Measurements from ENCODE around the gene CACNA1C. TPM values are rescaled to one million over a fixed set of nuclear protein-coding genes. Genes with fewer than 3 reads are reported as not detected.

Gene CACNA1C
- total RNA-seq, 2 experiments from 2014 or later = 0.05 to 0.08 TPM

DNA sequence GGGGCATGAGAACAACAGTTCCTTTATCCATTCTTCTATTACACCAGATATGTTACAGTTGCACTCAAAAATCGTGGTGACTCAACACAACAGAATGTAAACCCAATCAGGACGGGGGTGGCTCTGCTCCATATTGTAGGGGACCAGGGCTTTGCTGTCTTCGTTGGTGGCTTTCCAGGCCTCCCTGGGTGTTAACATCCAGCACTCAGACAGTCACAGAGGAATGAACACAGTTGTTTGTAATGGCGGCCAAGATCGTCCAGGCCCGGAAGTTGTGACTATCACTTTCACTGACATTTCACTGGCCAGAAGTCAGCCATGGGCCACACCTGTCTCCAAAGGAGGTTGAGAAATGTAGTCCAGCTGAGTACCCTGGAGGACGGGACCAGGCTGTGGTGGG lies 204.1 kb downstream of the CACNA1C start:
- no peak overlapping the region for H3K4me3 Mint-ChIP-seq
- no peaks in the 10 kb centered on the region for H3K9me3 ChIP-seq (ENCODE audit: control insufficient read depth in 1 of 2, insufficient read depth in 1 of 2, low read length in 2 of 2)
- H3K27ac ChIP-seq (ENCODE audit: low read depth in 1 of 2, low read length in 2 of 2) = no peak overlapping the region
- no peaks in the 10 kb centered on the region for H3K27me3 Mint-ChIP-seq
- ChIA-PET POLR2A (no interaction called here), CTCF (no interaction called here)
- peaks cover 6% of the 10 kb centered on the region for H3K4me1 Mint-ChIP-seq (ENCODE audit: low read depth)
- peaks cover 3% of the 10 kb centered on the region for H3K4me1 ChIP-seq (ENCODE audit: insufficient read depth, low read length)
- H3K27ac Mint-ChIP-seq = no peak overlapping the region
- no peaks in the 10 kb centered on the region for H3K27me3 ChIP-seq (ENCODE audit: control insufficient read depth in 1 of 2, insufficient read depth in 2 of 2, low read length in 2 of 2)
- H3K9me3 Mint-ChIP-seq = no peaks in the 10 kb centered on the region
- intact Hi-C loops (cut with DNase I, micrococcal nuclease) = no loop called here
- DNase-seq (no peak), ATAC-seq (ENCODE audit: poor library complexity) (no peak)
- no peaks in the 10 kb centered on the region for H3K36me3 Mint-ChIP-seq (ENCODE audit: low read depth)
- H3K36me3 ChIP-seq (ENCODE audit: insufficient read depth, low read length) = no peaks in the 10 kb centered on the region
- TF ChIP-seq, protein P1, sequence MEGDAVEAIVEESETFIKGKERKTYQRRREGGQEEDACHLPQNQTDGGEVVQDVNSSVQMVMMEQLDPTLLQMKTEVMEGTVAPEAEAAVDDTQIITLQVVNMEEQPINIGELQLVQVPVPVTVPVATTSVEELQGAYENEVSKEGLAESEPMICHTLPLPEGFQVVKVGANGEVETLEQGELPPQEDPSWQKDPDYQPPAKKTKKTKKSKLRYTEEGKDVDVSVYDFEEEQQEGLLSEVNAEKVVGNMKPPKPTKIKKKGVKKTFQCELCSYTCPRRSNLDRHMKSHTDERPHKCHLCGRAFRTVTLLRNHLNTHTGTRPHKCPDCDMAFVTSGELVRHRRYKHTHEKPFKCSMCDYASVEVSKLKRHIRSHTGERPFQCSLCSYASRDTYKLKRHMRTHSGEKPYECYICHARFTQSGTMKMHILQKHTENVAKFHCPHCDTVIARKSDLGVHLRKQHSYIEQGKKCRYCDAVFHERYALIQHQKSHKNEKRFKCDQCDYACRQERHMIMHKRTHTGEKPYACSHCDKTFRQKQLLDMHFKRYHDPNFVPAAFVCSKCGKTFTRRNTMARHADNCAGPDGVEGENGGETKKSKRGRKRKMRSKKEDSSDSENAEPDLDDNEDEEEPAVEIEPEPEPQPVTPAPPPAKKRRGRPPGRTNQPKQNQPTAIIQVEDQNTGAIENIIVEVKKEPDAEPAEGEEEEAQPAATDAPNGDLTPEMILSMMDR (IDR thresholded peaks at IDR 0.05) = no peak
- H3K4me3 ChIP-seq (ENCODE audit: low read length) = no peak overlapping the region

DNA sequence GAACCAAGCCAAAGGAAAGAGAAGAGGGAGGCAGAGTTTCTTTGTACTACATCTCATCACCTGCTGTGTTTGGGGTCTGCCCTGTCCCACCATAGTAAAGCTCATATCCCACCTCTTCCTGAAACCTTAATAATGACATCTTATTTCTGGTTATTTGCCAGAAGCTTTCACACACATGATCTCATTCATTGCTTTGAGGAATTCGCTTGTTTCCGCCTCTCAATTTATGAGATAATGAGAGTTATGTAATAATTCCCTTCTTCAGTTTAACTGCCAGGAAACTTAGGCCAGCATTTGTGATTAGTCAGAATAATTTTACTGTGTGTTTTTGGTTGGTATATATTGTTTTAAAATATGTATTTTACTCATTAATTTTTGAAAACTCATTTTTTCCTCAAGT lies 205.2 kb downstream of the CACNA1C start:
- Histone ChIP-seq H3K4me1 (ENCODE audit: insufficient read depth, low read length) (peaks cover 3% of the 10 kb centered on the region), H3K27me3 (ENCODE audit: control insufficient read depth in 1 of 2, insufficient read depth in 2 of 2, low read length in 2 of 2) (no peaks in the 10 kb centered on the region), H3K27ac (ENCODE audit: low read depth in 1 of 2, low read length in 2 of 2) (no peak overlapping the region), H3K36me3 (ENCODE audit: insufficient read depth, low read length) (no peaks in the 10 kb centered on the region), H3K9me3 (ENCODE audit: control insufficient read depth in 1 of 2, insufficient read depth in 1 of 2, low read length in 2 of 2) (no peaks in the 10 kb centered on the region), H3K4me3 (ENCODE audit: low read length) (no peak overlapping the region)
- ATAC-seq (ENCODE audit: poor library complexity) (no peak), DNase-seq (no peak)
- Mint-ChIP-seq H3K4me3 (no peak overlapping the region), H3K27me3 (no peaks in the 10 kb centered on the region), H3K4me1 (ENCODE audit: low read depth) (peaks cover 6% of the 10 kb centered on the region), H3K36me3 (ENCODE audit: low read depth) (no peaks in the 10 kb centered on the region), H3K9me3 (no peaks in the 10 kb centered on the region), H3K27ac (no peak overlapping the region)
- CTCF ChIA-PET = no interaction called here
- POLR2A ChIA-PET = no interaction called here
- TF ChIP-seq, protein P1 (IDR thresholded peaks at IDR 0.05) = no peak
- intact Hi-C loops (cut with DNase I, micrococcal nuclease) = no loop called here

DNA sequence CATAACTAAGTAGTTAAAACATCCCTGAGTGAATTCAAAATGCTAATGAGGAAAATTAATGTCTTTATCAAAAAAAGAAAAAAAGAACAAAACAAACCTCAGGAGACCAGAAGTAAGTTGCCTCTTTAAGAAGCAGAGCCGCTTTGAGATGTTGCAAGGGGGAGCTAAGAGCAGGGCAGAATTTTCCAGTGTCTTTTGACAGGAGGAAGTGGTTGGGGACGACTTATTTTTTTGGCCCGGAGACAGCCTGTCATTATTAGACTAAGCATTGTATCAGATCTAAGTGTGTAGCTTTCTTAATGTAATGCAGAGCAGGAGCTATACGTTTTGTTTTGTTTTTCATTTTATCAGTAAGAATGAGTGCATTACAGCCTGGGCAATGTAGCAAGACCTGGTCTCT lies 206.6 kb downstream of the CACNA1C start:
- no peak for DNase-seq
- Mint-ChIP-seq H3K27me3 (no peaks in the 10 kb centered on the region), H3K27ac (no peak overlapping the region), H3K36me3 (ENCODE audit: low read depth) (no peaks in the 10 kb centered on the region), H3K9me3 (no peaks in the 10 kb centered on the region), H3K4me3 (no peak overlapping the region), H3K4me1 (ENCODE audit: low read depth) (peaks cover 6% of the 10 kb centered on the region)
- no peaks in the 10 kb centered on the region for H3K27me3 ChIP-seq (ENCODE audit: control insufficient read depth in 1 of 2, insufficient read depth in 2 of 2, low read length in 2 of 2)
- H3K4me1 ChIP-seq (ENCODE audit: insufficient read depth, low read length) = peaks cover 3% of the 10 kb centered on the region
- H3K36me3 ChIP-seq (ENCODE audit: insufficient read depth, low read length) = no peaks in the 10 kb centered on the region
- POLR2A ChIA-PET = interaction anchor here (0.6 kb wide), 1 partner anchor 352 kb away, joined by 3 read pairs; no protein-coding TSS in a partner anchor
- intact Hi-C loops (cut with DNase I, micrococcal nuclease) = no loop called here
- ATAC-seq (ENCODE audit: poor library complexity) = no peak
- H3K27ac ChIP-seq (ENCODE audit: low read depth in 1 of 2, low read length in 2 of 2) = no peak overlapping the region
- TF ChIP-seq, protein P1 (IDR thresholded peaks at IDR 0.05) = no peak
- CTCF ChIA-PET = no interaction called here
- H3K9me3 ChIP-seq (ENCODE audit: control insufficient read depth in 1 of 2, insufficient read depth in 1 of 2, low read length in 2 of 2) = no peaks in the 10 kb centered on the region
- H3K4me3 ChIP-seq (ENCODE audit: low read length) = no peak overlapping the region

All from CD4-positive, alpha-beta T cell (primary cell).